T-cell (primary cell): Measurements from ENCODE around the gene DOCK1. TPM values are rescaled to one million over a fixed set of nuclear protein-coding genes. Genes with fewer than 3 reads are reported as not detected.

Experiments used
- ATAC-seq, 4 experiments: fragments of 200-7000 bp in 3 of 4; fragments of 150-1000 bp in 1 of 4; cut with Tn5 transposase; replicated peaks in 1 of 4; 1 replicate in 3 of 4; 2 replicates in 1 of 4; pipeline ENCODE4 v1.10.0; 2021; ENCODE audit warnings: moderate library complexity in 3 of 4, mild to moderate bottlenecking in 2 of 4, moderate number of reproducible peaks in 1 of 4
- CTCF ChIA-PET, 2 donors: fragments of 300-600 bp; sonication (Branson Sonifier 250); formaldehyde crosslinking; loops; one replicate each; lab custom pipeline; 2022; ENCODE audit warnings: antibody characterized with exemption in 2 of 2; lab: Charles Lee
- POLR2A ChIA-PET, 2 donors: fragments of 300-600 bp; sonication (Branson Sonifier 250); formaldehyde crosslinking; loops; one replicate each; lab custom pipeline; 2022; ENCODE audit warnings: antibody characterized with exemption in 2 of 2; lab: Charles Lee
- DNase-seq, 35 experiments: peaks; one replicate each; pipeline versions ENCODE4 v3.0.0 to v3.0.0-alpha.2; 2013 to 2023
- H3K27ac ChIP-seq: one replicate; pipeline ENCODE4 v1.5.1; 2013; ENCODE audit warnings: low read length
- H3K27me3 ChIP-seq, 2 experiments: replicated peaks in 1 of 2; 1 replicate in 1 of 2; 2 replicates in 1 of 2; pipeline versions ENCODE4 v1.6.1 to v1.7.0; 2013; ENCODE audit warnings: low read length in 1 of 2, mixed read lengths in 1 of 2; ENCODE audit not compliant: control insufficient read depth in 2 of 2, insufficient read depth in 2 of 2; ENCODE audit errors: extremely low read depth in 1 of 2
- H3K36me3 ChIP-seq, 2 donors: 1 replicate in 1 of 2; 2 replicates in 1 of 2; pipeline versions ENCODE4 v1.6.1 to v1.7.0; 2013; ENCODE audit warnings: low read length in 1 of 2; ENCODE audit not compliant: control insufficient read depth in 2 of 2, insufficient read depth in 1 of 2; ENCODE audit errors: extremely low read depth in 1 of 2
- H3K4me1 ChIP-seq, 2 experiments: 1 replicate in 1 of 2; 2 replicates in 1 of 2; pipeline versions ENCODE4 v1.6.1 to v1.7.0; 2013; ENCODE audit warnings: low read length in 2 of 2, mixed read lengths in 1 of 2; ENCODE audit not compliant: insufficient read depth in 2 of 2, control insufficient read depth in 1 of 2; ENCODE audit errors: extremely low read depth in 1 of 2
- H3K4me3 ChIP-seq, 2 donors: 1 replicate in 1 of 2; 2 replicates in 1 of 2; pipeline versions ENCODE4 v1.5.1 to v1.7.0; 2013; ENCODE audit warnings: mild to moderate bottlenecking in 2 of 2, low read length in 1 of 2, moderate library complexity in 1 of 2; ENCODE audit not compliant: control insufficient read depth in 1 of 2; ENCODE audit errors: extremely low read depth in 1 of 2
- H3K9me3 ChIP-seq: 2 replicates; pipeline ENCODE4 v1.7.0; 2013
- H3K27ac Mint-ChIP-seq, 2 donors: one replicate each; pipeline ENCODE4 v1.8.0; 2020 to 2021; ENCODE audit warnings: mild to moderate bottlenecking in 2 of 2, mixed read lengths in 2 of 2
- H3K27me3 Mint-ChIP-seq, 2 donors: one replicate each; pipeline ENCODE4 v1.8.0; 2021 to 2022; ENCODE audit warnings: mixed read lengths in 2 of 2
- H3K36me3 Mint-ChIP-seq: one replicate; pipeline ENCODE4 v1.8.0; 2021; ENCODE audit warnings: mixed read lengths
- H3K4me1 Mint-ChIP-seq, 3 donors: one replicate each; pipeline ENCODE4 v1.8.0; 2020 to 2022; ENCODE audit warnings: mixed read lengths in 3 of 3, mild to moderate bottlenecking in 1 of 3
- H3K4me3 Mint-ChIP-seq, 3 donors: one replicate each; pipeline ENCODE4 v1.8.0; 2020 to 2022; ENCODE audit warnings: mild to moderate bottlenecking in 3 of 3, mixed read lengths in 3 of 3, moderate library complexity in 3 of 3
- H3K9me3 Mint-ChIP-seq, 3 donors: one replicate each; pipeline ENCODE4 v1.8.0; 2020 to 2022; ENCODE audit warnings: mixed read lengths in 3 of 3
- WGBS: methylation state at CpG from one replicate; pipeline ENCODE4 v1.1.5; 2013; ENCODE audit warnings: missing lambda C conversion rate; ENCODE audit not compliant: insufficient coverage; 5-methylcytosine and 5-hydroxymethylcytosine counted together
- total RNA-seq, 35 experiments: library from RNA in 6 of 35; stranded (reverse) in 6 of 35; fragments of 120-200 nt in 1 of 35; gene quantifications; one replicate each; pipeline versions ENCODE4 v1.2.1 to v1.2.4 and lab custom pipeline; 2013 to 2026

DOCK1 gene
- total RNA-seq, 5 donors from 2014 or later (not counting 1 experiment from before 2014, with no cell fraction given), result 0.18 to 0.53 (median 0.37) TPM

GRCh38 chr10:127370601-127371000 lies 465.4 kb downstream of the DOCK1 start:
- 96% methylated on average over 6 of the region's 7 CpGs for WGBS
- Mint-ChIP-seq H3K4me3 (no peak overlapping the region), H3K27me3 (peaks cover 0 to 21% of the 10 kb centered on the region in 2 donors), H3K27ac (no peak overlapping the region), H3K9me3 (no peaks in the 10 kb centered on the region), H3K36me3 (no peaks in the 10 kb centered on the region), H3K4me1 (no peaks in the 10 kb centered on the region)
- DNase-seq (no peak), ATAC-seq (no peak)
- Histone ChIP-seq H3K27ac (no peak overlapping the region), H3K4me1 (no peaks in the 10 kb centered on the region), H3K27me3 (peaks cover 0 to 14% of the 10 kb centered on the region in 2 experiments), H3K4me3 (no peak overlapping the region), H3K36me3 (no peaks in the 10 kb centered on the region), H3K9me3 (no peaks in the 10 kb centered on the region)
- POLR2A ChIA-PET, result interaction anchor here in 1 of 2 donors (0.6 kb wide), 1 partner anchor 9 kb away, joined by 3 read pairs; no protein-coding TSS in a partner anchor
- CTCF ChIA-PET, result no interaction called here

GRCh38 chr10:127372361-127372760 lies 467.1 kb downstream of the DOCK1 start:
- DNase-seq, result no peak
- Histone ChIP-seq H3K9me3 (no peaks in the 10 kb centered on the region), H3K27me3 (peaks cover 0 to 10% of the 10 kb centered on the region in 2 experiments), H3K36me3 (no peaks in the 10 kb centered on the region), H3K4me1 (no peaks in the 10 kb centered on the region), H3K4me3 (no peak overlapping the region), H3K27ac (no peak overlapping the region)
- no peak overlapping the region for H3K4me3 Mint-ChIP-seq
- whole genome bisulfite sequencing, result 70% methylated on average over 2 of the region's 3 CpGs
- H3K9me3 Mint-ChIP-seq, result no peaks in the 10 kb centered on the region
- peaks cover 0 to 19% of the 10 kb centered on the region in 2 donors for H3K27me3 Mint-ChIP-seq
- ChIA-PET CTCF (no interaction called here), POLR2A (no interaction called here)
- H3K4me1 Mint-ChIP-seq, result no peaks in the 10 kb centered on the region
- no peaks in the 10 kb centered on the region for H3K36me3 Mint-ChIP-seq
- no peak for ATAC-seq
- no peak overlapping the region for H3K27ac Mint-ChIP-seq

GRCh38 chr10:127374074-127374680 lies 468.9 kb downstream of the DOCK1 start:
- no peaks in the 10 kb centered on the region for H3K4me1 ChIP-seq
- no peak for ATAC-seq
- no peak overlapping the region for H3K27ac ChIP-seq
- Mint-ChIP-seq H3K4me3 (no peak overlapping the region), H3K9me3 (no peaks in the 10 kb centered on the region), H3K4me1 (no peaks in the 10 kb centered on the region), H3K27ac (no peak overlapping the region), H3K36me3 (no peaks in the 10 kb centered on the region), H3K27me3 (peaks cover 0 to 13% of the 10 kb centered on the region in 2 donors)
- H3K27me3 ChIP-seq, result peaks cover 0 to 6% of the 10 kb centered on the region in 2 experiments
- no peak for DNase-seq
- ChIA-PET CTCF (no interaction called here), POLR2A (no interaction called here)
- H3K4me3 ChIP-seq, result no peak overlapping the region
- H3K36me3 ChIP-seq, result no peaks in the 10 kb centered on the region
- 84% methylated on average over 17 of the region's 20 CpGs for WGBS
- no peaks in the 10 kb centered on the region for H3K9me3 ChIP-seq

- ATAC-seq (no peak), DNase-seq (no peak)
- no peaks in the 10 kb centered on the region for H3K4me1 Mint-ChIP-seq
- Histone ChIP-seq H3K9me3 (no peaks in the 10 kb centered on the region), H3K27me3 (peaks cover 0 to 6% of the 10 kb centered on the region in 2 experiments), H3K4me3 (no peak overlapping the region), H3K27ac (no peak overlapping the region), H3K4me1 (no peaks in the 10 kb centered on the region), H3K36me3 (no peaks in the 10 kb centered on the region)
- 86% methylated on average over 5 of the region's 5 CpGs for WGBS
- CTCF ChIA-PET, result no interaction called here
- H3K4me3 Mint-ChIP-seq, result no peak overlapping the region
- no peaks in the 10 kb centered on the region for H3K36me3 Mint-ChIP-seq
- H3K9me3 Mint-ChIP-seq, result no peaks in the 10 kb centered on the region
- H3K27me3 Mint-ChIP-seq, result peaks cover 0 to 13% of the 10 kb centered on the region in 2 donors
- POLR2A ChIA-PET, result no interaction called here
- no peak overlapping the region for H3K27ac Mint-ChIP-seq
These were observed 469.7 kb downstream of the DOCK1 start for GRCh38 chr10:127374901-127375300.

- no peaks in the 10 kb centered on the region for H3K36me3 Mint-ChIP-seq
- no peaks in the 10 kb centered on the region for H3K36me3 ChIP-seq
- no peaks in the 10 kb centered on the region for H3K4me1 Mint-ChIP-seq
- ATAC-seq (no peak), DNase-seq (no peak)
- H3K27me3 Mint-ChIP-seq, result peaks cover 0 to 13% of the 10 kb centered on the region in 2 donors
- no CpG with 5 or more reads among the region's 3 CpGs for WGBS
- H3K4me1 ChIP-seq, result no peaks in the 10 kb centered on the region
- peaks cover 0 to 6% of the 10 kb centered on the region in 2 experiments for H3K27me3 ChIP-seq
- H3K4me3 ChIP-seq, result no peak overlapping the region
- no peak overlapping the region for H3K4me3 Mint-ChIP-seq
- POLR2A ChIA-PET, result no interaction called here
- no peaks in the 10 kb centered on the region for H3K9me3 Mint-ChIP-seq
- no peak overlapping the region for H3K27ac ChIP-seq
- H3K9me3 ChIP-seq, result no peaks in the 10 kb centered on the region
- CTCF ChIA-PET, result no interaction called here
- no peak overlapping the region for H3K27ac Mint-ChIP-seq
These were observed 470.2 kb downstream of the DOCK1 start for GRCh38 chr10:127375461-127375860.

- 83% methylated on average over 1 of the region's 2 CpGs for WGBS
- CTCF ChIA-PET, result no interaction called here
- Mint-ChIP-seq H3K27ac (no peak overlapping the region), H3K4me1 (no peaks in the 10 kb centered on the region), H3K4me3 (no peak overlapping the region), H3K36me3 (no peaks in the 10 kb centered on the region), H3K9me3 (no peaks in the 10 kb centered on the region), H3K27me3 (peaks cover 0 to 13% of the 10 kb centered on the region in 2 donors)
- POLR2A ChIA-PET, result no interaction called here
- DNase-seq (no peak), ATAC-seq (no peak)
- Histone ChIP-seq H3K36me3 (no peaks in the 10 kb centered on the region), H3K4me3 (no peak overlapping the region), H3K9me3 (no peaks in the 10 kb centered on the region), H3K27ac (no peak overlapping the region), H3K27me3 (peaks cover 0 to 6% of the 10 kb centered on the region in 2 experiments), H3K4me1 (no peaks in the 10 kb centered on the region)
These were observed 470.8 kb downstream of the DOCK1 start for GRCh38 chr10:127376071-127376470.
